ENCODE measurements around the gene DIPK1B.
"Not testable (repeated sequence)": the region's sequence is repeated elsewhere in the genome, so short reads cannot be mapped to it uniquely, and the experiment has no call there.

Gene DIPK1B

GRCh38 chr9:136700304-136700703, 12.1 kb upstream of the DIPK1B start:
- no peak for DNase-seq

DNA sequence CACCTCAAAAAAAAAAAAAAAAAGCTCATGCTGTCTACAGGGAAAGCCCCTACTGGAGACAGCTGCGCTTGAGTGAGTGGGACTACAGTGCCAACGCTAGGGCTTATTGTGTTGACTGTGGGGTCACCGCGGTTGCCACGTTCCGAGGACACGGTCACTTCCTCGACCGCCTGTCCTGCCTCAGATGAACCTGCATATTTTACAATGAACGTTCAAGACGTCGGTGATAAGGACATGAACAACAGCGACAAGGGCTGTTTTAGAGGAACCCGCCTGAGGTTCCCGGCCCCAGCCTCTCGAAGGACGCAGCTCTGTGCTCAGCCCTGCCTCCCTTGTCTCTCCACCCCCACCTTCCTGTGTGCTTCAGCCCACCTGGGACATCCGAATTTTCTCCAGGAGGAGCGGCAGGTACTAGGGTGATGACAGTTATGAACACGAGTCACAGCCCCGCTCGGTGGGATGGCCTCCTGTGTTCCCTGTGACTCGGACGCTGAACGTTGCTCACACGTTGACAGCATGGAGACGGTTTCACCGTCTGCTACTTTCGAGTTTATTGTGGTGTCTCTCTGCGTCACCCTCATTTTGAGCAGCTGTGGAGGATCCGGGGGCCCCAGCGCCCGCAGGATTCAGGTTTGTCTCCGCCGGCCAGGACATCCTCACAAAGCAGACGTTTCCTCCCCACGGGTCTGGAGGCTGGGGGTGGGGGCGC, 11.3 kb upstream of the DIPK1B start:
- no peak for DNase-seq

DNA sequence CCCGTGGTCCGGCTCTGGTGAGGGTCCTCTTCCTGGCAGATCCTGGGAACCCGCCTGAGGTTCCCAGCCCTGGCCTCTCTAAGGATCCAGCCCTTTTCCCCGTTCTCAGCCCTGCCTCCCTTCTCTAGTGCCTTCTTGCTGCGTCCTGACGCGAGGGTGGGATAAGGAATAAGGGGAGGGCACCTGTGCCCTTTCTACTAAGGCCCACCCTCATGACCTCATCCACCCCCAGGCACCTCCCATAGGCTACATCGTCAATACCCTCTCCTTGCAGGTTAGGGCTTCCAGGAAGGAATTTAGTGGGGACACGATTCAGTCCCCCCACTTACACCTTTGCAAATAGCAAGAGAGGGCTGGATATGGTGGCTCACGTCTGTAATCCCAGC, 10.7 kb upstream of the DIPK1B start:
- DNase-seq: no peak

DNA sequence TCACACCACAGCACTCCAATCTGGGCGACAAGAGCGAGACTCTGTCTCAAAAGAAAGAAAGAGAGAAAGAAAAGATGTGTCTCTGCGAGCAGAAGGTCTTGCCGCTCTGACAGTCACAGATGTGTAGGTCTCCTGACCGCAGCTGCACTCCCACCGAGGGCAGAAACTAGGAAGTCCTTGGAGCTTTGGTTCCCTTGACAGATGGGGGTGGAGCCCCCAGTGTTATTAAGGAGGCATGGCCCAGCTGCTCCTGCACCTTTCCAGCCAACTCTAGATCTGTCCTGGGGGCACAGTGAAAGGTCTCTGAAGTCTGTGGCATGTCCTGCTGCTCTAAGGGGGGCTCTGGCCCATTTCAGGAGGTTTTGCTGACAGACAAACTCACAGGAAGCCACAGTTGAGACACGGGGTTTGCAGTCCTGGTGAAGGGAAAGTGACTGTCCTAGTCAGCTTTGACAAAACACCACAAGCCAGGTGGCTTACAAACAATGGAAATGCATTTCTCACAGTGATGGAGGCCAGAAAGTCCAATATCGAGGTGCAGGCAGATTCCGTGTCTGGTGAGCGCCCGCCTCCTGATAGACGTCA, 9.0 kb upstream of the DIPK1B start:
- DNase-seq: no peak

- DNase-seq: not testable (repeated sequence)
Observed at GRCh38 chr9:136704741-136705140, 7.6 kb upstream of the DIPK1B start.

GRCh38 chr9:136705564-136705963, 6.8 kb upstream of the DIPK1B start:
- no peak for DNase-seq

GRCh38 chr9:136707011-136707410, 5.4 kb upstream of the DIPK1B start:
- no peak for DNase-seq

- DNase-seq: no peak
Observed at GRCh38 chr9:136707849-136708517, 4.4 kb upstream of the DIPK1B start.

DNA sequence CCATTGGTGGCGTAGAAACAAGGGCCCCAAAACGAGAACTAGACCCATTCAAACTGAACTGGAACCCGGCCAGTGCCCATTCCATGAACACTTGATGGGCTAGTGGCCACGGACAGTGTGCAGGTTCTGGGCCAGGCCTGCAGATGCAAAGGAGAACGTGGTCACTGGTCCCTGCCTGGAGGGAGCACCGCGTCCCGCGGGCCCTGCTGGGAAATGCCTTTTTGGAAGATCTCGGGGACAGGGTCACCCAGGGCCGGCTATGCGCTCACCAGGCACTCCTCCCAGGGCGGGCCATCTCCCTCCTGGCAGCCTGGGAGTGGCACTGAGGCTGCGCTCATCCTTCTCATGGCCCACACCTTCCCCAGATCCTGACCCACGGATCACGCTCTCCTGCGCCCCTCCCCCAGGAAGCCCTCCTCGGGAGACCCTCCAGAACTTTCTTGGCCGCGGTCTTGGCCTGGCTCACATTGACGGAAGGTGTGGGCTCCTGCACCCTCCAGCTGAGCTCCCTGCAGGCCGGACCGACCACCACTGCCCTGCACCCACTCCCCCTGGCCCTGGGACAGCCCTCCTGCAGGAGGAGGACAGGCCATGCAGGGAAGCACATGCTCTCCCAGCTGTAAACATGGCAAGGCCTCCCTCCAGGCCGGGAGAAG, 2.8 kb upstream of the DIPK1B start:
- DNase-seq: no peak

GRCh38 chr9:136710543-136710942, 1.8 kb upstream of the DIPK1B start:
- DNase-seq: no peak

DNA sequence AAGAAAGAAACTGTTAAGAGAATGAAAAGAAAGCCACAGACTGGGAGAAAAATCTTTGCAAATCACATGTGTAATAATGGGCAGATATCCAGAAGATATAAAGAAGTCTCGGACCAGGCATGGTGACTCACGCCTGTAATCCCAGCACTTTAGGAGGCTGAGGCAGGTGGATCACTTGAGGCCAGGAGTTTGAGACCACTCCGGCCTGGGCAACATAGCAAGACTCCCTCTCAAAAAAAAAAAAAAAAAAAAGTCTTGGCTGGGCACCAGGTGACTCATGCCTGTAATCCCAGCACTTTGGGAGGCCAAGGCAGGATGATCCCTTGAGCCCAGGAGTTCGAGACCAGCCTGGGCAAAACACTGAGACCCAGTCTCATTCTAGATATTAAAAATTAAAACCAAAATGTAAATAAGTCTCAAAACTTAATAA, 1.1 kb upstream of the DIPK1B start:
- not testable (repeated sequence) for DNase-seq

- DNase-seq: no peak
Observed at GRCh38 chr9:136712690-136713544, 545 bp downstream of the DIPK1B start.

- no peak for DNase-seq
Observed at GRCh38 chr9:136713550-136713949, 1.2 kb downstream of the DIPK1B start.

- DNase-seq: no peak
Observed at GRCh38 chr9:136714096-136714892, 1.9 kb downstream of the DIPK1B start.

DNA sequence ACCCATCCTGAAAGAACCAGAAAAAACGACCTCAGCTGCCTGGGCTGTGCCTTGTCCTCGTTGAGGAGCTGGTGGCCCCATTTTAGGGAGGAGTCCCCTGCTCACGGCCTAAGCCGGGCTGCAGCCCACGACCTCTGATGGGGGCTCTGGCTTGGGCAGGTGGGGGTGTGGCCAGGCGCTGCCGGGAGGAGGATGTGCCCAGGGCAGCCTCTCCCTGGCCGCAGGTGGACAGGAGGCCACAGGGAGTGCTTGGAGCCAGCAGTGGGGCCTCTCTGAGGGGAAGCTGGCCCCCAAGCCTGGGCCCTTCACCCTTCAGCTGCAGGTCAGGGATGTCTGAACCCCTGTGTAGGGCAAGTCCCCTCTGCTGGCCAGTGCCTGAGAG, 2.5 kb downstream of the DIPK1B start:
- DNase-seq: no peak

- no peak for DNase-seq
Observed at GRCh38 chr9:136717399-136717798, 5.0 kb downstream of the DIPK1B start.

DNA sequence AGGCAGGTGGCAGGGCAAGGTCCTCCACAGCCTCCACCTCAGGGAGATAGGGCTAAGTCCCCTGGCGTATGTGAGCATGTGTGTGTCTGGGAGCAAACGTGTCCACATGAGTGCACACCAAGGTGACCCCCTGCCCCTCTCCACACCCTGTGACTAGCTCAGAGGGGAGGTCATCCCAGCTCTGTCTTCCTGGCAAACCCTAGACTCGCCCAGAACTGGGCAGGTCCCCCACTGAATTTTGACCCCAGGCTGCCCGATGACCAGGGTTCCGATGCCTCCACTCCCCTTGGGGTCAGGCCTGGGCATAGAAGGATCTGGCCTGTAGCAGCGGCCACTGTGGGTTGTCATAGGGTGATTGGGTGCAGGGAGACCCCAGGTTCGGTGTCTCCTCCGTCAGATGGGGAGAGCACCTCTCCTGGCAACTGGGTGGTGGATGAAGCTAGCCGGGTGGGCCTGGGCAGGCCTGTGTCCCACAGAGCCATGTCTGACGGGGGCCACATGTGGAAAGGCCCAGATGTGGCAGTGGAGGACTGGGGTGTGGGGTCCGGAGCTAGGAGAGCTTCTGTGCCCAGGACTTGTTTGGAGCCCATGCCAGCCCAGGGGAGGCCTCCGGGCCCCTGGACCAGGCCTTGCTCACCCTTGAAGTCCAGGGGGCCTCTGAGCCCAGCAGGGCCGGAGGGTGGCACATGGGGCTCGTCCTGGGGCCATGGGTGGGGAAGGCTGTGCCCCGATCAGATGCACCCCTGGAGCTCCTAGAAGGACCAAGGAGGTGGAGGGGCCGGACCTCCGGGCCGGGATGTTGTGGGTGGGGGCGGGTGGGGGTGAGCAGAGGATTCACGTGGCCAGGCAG, 6.2 kb downstream of the DIPK1B start:
- no peak for DNase-seq

GRCh38 chr9:136719195-136719880, 7.0 kb downstream of the DIPK1B start:
- DNase-seq: no peak

DNA sequence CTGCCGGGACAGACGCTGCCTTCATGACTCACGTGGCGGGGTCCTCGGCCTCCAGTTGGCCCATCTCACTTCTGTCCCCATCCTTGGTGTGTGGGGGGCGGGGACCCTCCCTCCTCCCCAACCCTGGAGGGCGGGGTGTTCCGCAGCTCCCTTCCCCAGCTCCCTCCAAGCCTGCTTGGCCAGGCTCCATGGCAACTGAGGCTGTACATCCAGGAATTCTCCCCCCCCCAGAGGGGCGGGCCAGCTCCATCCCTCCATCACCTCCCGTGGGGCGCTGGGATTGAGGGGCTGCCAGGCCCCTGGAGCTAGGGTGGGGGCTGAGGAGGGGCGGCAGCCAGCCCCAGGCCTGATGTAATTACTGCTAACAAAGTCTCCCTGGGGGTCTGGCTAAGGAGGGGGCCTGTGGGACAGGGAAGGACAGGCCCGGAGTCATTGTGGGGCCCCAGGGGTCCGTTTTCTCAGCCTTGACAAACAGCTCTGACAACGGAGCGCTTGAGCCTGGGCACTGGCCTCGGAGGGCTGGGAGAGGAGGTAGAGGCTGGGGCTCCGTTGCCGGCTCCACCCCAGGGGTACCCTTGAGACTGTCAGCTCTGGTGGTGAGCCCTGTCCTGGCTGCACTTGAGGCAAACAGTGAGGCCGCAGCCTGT, 8.0 kb downstream of the DIPK1B start:
- no peak for DNase-seq

- no peak for DNase-seq
Observed at GRCh38 chr9:136720898-136721338, 8.5 kb downstream of the DIPK1B start.

Measured in KG1 (cell line).